HL-60 (cell line): Measurements from ENCODE around the gene ADAMTS17.

Source experiments
- GABPA ChIP-seq: IDR thresholded peaks from 2 replicates; pipeline ENCODE4 v1.6.1; 2012; ENCODE audit warnings: low read depth
- POLR2AphosphoS5 ChIP-seq: IDR thresholded peaks from 2 replicates; pipeline ENCODE4 v1.6.1; 2012; ENCODE audit warnings: low read depth
- SPI1 ChIP-seq: IDR thresholded peaks from 2 replicates; pipeline ENCODE4 v1.6.1; 2012; ENCODE audit warnings: low read depth, mild to moderate bottlenecking, borderline replicate concordance
- TF ChIP-seq, protein P1 (sequence below): IDR thresholded peaks from one replicate; pipeline ENCODE4 v1.5.1; 2011; ENCODE audit warnings: low read length, control low read depth, inconsistent platforms; ENCODE audit not compliant: insufficient read depth

- TF ChIP-seq SPI1 (no peak), POLR2AphosphoS5 (no peak), GABPA (no peak)
- TF ChIP-seq, protein P1, sequence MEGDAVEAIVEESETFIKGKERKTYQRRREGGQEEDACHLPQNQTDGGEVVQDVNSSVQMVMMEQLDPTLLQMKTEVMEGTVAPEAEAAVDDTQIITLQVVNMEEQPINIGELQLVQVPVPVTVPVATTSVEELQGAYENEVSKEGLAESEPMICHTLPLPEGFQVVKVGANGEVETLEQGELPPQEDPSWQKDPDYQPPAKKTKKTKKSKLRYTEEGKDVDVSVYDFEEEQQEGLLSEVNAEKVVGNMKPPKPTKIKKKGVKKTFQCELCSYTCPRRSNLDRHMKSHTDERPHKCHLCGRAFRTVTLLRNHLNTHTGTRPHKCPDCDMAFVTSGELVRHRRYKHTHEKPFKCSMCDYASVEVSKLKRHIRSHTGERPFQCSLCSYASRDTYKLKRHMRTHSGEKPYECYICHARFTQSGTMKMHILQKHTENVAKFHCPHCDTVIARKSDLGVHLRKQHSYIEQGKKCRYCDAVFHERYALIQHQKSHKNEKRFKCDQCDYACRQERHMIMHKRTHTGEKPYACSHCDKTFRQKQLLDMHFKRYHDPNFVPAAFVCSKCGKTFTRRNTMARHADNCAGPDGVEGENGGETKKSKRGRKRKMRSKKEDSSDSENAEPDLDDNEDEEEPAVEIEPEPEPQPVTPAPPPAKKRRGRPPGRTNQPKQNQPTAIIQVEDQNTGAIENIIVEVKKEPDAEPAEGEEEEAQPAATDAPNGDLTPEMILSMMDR = no peak
These were observed 210.2 kb downstream of the ADAMTS17 start for GRCh38 chr15:100131321-100132224.
